GM12872 (cell line): ENCODE results near the gene MLST8.

ENCODE experiments used
- TF ChIP-seq, protein P1 (sequence below): IDR thresholded peaks from 3 replicates; pipeline ENCODE4 v1.5.1; 2011; ENCODE audit warnings: low read depth, mild to moderate bottlenecking, low read length, moderate library complexity; ENCODE audit not compliant: insufficient read depth

Gene MLST8

DNA sequence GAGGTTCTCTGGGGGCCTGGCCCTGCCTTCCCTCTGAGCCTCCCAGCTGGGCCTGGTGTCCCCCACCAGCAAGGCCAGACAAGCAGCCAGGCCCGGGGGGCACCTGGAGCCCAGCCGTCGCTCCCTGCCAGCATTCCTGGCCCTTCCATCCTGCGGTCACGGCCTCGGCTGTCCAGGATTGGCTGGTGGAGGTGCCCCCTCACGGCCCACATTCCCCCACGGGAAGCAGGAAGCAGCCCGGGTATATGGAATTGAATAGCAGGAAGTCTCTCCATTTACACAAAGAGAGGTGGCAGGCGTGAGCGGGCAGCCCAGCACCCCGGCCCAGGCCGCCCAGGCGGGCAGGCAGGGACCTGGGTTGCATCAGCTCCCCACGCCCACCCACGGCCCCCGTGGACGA, 35.2 kb upstream of the MLST8 start:
- TF ChIP-seq, protein P1, sequence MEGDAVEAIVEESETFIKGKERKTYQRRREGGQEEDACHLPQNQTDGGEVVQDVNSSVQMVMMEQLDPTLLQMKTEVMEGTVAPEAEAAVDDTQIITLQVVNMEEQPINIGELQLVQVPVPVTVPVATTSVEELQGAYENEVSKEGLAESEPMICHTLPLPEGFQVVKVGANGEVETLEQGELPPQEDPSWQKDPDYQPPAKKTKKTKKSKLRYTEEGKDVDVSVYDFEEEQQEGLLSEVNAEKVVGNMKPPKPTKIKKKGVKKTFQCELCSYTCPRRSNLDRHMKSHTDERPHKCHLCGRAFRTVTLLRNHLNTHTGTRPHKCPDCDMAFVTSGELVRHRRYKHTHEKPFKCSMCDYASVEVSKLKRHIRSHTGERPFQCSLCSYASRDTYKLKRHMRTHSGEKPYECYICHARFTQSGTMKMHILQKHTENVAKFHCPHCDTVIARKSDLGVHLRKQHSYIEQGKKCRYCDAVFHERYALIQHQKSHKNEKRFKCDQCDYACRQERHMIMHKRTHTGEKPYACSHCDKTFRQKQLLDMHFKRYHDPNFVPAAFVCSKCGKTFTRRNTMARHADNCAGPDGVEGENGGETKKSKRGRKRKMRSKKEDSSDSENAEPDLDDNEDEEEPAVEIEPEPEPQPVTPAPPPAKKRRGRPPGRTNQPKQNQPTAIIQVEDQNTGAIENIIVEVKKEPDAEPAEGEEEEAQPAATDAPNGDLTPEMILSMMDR, result no peak

DNA sequence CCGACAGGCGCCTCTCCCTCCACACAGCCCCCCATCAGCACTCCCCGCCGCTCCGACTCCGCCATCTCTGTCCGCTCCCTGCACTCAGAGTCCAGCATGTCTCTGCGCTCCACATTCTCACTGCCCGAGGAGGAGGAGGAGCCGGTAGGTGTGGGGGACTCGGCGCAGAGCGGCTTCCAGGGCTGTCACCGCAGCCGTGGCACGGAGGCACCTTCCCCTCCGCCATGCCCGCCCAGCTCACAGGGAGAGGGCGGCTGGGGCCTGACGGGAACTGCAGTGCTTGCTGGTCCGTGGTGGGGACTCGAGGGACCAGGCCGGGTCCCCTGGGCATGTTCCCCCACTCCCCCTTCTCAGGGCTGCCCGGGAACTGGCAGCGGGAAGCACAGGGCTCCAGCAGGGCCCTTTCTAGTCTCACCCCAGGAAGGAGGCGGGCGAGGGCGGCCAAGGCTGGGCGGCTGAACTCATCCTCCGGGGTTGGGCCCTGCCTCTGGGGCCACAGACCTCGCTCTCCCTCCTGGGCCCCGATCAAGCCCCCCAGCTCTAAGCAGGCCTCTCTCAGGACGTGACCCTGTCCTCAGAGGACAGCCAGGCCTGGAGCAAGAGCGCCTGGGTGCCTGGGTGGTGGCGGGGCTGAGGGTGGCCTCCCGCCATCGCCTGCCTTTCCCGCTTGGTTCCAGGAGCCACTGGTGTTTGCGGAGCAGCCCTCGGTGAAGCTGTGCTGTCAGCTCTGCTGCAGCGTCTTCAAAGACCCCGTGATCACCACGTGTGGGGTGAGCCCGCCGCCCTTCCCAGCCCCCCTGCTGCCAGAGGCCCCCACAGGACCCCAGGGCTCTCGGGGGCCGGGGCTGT, 34.4 kb upstream of the MLST8 start:
- TF ChIP-seq, protein P1, result no peak

DNA sequence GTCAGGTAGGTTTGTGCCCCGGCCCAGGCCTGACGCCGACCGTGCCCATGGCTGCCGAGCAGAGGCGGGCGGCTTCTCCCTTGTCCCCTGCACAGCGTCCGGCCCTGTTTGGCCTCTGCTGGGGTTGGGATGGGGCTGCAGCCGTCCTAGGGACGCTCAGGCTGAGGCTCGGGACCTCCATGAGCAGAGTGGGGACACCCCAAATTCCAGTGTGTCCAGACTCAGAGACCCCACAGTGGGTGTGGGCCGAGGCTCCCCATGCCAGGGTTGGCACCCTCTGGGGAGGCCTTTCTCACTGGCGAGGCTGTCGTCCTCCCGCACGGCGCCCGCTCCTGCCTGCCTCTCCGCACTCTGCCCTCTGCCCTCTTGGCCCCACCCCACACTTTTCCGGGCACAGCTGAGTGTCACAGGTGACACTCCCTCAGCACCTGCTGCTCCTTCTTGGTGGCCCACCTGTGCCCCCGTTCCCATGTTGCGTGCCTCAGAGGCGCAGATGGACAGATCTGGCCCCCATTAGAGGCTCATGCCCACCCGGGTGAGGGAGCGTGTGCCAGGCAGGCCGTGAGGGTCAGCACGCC, 33.6 kb upstream of the MLST8 start:
- TF ChIP-seq, protein P1, result no peak

DNA sequence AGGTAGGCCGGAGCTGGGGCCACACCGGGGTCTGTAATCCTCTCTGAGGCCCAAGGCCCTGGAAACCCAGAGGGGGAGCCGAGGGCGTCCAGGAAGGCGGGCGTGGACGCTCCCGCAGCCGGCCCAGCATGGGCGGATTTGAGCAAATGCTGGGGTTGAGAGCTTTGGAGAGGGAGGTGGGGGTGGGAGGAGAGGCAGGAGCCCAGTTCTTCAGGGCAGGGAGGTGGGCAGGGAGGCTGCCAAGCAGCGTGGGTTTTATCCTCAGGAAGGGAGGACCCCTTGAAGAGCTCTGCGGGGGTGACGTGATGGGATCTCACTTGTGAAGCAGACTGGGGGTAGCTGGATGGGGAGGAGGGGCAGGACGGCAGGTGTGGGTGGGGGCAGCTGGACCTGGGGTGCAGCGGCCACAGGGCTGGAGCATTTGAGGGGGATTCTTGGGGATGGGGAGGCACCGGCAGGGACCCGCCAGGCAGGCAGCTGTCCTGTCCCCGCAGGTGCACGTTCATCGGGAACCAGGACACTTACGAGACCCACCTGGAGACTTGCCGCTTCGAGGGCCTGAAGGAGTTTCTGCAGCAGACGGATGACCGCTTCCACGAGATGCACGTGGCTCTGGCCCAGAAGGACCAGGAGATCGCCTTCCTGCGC, 32.4 kb upstream of the MLST8 start:
- TF ChIP-seq, protein P1, result no peak

DNA sequence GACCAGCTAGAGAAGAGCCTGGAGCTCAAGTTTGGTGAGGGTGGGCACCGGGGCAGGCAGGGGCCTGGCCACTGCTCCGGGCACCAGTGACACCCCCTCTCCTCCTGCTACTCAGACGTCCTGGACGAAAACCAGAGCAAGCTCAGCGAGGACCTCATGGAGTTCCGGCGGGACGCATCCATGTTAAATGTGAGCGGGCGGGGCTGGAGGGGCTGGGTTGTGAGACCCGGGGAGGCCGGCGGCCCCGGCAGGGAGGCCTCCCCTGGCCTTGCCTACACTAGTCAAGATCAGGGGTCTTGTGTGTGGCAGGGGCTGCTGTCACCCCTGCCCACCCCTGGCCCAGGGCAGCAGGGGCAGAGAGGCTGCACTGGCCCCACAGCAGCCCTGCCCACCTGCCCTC, 31.9 kb upstream of the MLST8 start:
- TF ChIP-seq, protein P1, result no peak

DNA sequence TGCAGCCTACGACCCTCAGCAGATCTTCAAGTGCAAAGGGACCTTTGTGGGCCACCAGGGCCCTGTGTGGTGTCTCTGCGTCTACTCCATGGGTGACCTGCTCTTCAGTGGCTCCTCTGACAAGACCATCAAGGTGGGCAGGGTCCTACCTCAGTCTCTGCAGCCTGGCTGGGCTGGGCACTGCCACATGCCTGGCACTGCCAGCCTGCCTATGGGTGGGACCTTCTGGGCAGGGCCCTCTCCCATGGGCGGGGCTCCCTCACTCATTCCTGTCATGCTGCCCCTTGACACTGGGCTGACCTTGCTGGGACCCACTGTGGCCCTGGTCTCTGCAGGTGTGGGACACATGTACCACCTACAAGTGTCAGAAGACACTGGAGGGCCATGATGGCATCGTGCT, 31.3 kb upstream of the MLST8 start:
- TF ChIP-seq, protein P1, result no peak

DNA sequence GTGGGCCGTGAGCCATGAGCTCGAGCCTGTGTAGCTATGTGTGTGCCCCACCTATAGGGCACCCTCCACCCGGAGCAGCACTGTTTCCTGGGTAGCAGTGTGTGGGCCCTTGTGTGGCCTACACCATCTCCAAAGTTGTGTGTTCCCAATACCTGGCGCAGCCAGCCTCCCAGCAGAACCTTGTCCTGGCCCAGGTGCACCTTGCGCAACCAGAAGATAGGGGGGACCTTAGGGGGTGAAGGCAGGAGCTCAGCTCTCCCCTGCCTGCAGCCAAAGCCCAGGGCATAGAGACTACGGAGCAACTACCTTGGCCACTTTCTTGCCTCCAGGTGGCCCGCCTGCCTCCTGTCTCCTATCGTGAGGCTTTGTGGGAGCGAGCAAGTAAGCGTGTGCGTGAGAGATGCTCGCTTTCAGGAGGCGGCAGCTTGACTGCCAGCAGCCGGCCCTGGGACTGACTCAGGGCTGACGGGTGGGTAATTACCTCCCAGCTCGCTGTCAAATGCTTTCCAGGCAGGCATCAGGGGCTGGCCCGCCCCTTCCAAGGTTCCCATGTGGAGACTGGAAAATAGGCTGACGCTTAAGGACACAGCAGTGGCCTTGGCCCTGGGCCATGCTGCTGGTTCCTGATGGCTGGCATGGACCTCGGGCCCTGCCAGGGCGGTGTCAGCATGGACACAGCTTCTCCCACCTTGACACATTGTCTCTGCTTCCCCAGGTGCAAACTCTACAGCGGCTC, 30.7 kb upstream of the MLST8 start:
- TF ChIP-seq, protein P1, result no peak
